Endothelial cell of umbilical vein (primary cell): ENCODE results near the gene DHRS12.

Source experiments
- EZH2 ChIP-seq: IDR thresholded peaks from 2 replicates; pipeline ENCODE4 v1.6.1; 2012; ENCODE audit warnings: borderline replicate concordance, low read depth, mild to moderate bottlenecking, moderate library complexity, low read length, inconsistent platforms; ENCODE audit not compliant: severe bottlenecking
- JUN ChIP-seq: IDR thresholded peaks from 2 replicates; pipeline ENCODE4 v1.6.1; 2011; ENCODE audit warnings: borderline replicate concordance, low read depth; ENCODE audit not compliant: insufficient read length, insufficient read depth
- MYC ChIP-seq: IDR thresholded peaks from one replicate; pipeline ENCODE4 v1.6.1; 2011; ENCODE audit warnings: mild to moderate bottlenecking, low read depth, low read length
- POLR2A ChIP-seq: IDR thresholded peaks from 2 replicates; pipeline ENCODE4 v1.6.1; 2012; ENCODE audit warnings: low read depth, mild to moderate bottlenecking, control low read depth, low read length
- POLR2AphosphoS5 ChIP-seq: IDR thresholded peaks from 2 replicates; pipeline ENCODE4 v1.6.1; 2012; ENCODE audit warnings: low read depth, mild to moderate bottlenecking, control low read depth, low read length, moderate library complexity; ENCODE audit not compliant: insufficient read depth
- TF ChIP-seq, protein P1 (sequence below), 2 donors: IDR thresholded peaks; 1 replicate in 1 of 2; 2 replicates in 1 of 2; pipeline ENCODE4 v1.5.1; 2011; ENCODE audit warnings: low read length in 2 of 2, mild to moderate bottlenecking in 2 of 2, moderate library complexity in 2 of 2, control low read depth in 1 of 2, inconsistent platforms in 1 of 2, low read depth in 1 of 2; ENCODE audit not compliant: insufficient read depth in 1 of 2; ENCODE audit errors: extremely low read depth in 1 of 2
- TF ChIP-seq, protein P2 (sequence below): IDR thresholded peaks from 2 replicates; pipeline ENCODE4 v1.6.1; 2011; ENCODE audit not compliant: insufficient read depth, insufficient read length

DNA sequence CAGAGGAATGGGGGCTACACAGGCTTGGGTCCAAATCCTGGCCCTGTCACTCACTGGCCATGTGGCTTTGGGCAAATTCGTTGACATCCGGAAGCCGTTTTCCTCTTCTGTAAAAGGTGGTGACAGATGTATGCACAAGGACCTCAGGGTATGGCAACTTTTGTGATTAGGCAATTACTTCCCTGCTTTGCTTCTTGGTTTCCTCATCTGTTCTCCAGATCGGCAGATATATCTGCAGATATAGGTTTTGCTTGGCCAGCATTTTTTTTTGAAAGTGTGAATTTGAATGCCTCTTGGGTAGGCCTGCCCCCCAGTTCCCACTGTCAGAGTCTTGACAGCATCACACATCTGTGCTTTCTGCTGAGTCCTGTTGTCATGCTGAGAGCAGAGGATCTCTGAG is 23.3 kb upstream of the DHRS12 start:
- TF ChIP-seq, protein P1, sequence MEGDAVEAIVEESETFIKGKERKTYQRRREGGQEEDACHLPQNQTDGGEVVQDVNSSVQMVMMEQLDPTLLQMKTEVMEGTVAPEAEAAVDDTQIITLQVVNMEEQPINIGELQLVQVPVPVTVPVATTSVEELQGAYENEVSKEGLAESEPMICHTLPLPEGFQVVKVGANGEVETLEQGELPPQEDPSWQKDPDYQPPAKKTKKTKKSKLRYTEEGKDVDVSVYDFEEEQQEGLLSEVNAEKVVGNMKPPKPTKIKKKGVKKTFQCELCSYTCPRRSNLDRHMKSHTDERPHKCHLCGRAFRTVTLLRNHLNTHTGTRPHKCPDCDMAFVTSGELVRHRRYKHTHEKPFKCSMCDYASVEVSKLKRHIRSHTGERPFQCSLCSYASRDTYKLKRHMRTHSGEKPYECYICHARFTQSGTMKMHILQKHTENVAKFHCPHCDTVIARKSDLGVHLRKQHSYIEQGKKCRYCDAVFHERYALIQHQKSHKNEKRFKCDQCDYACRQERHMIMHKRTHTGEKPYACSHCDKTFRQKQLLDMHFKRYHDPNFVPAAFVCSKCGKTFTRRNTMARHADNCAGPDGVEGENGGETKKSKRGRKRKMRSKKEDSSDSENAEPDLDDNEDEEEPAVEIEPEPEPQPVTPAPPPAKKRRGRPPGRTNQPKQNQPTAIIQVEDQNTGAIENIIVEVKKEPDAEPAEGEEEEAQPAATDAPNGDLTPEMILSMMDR (IDR thresholded peaks at IDR 0.05; ENCODE audit: extremely low read depth in 1 of 2, insufficient read depth in 1 of 2, low read depth in 1 of 2, low read length in 2 of 2), result no peak
- TF ChIP-seq POLR2A (no peak), POLR2AphosphoS5 (no peak), EZH2 (no peak), JUN (no peak), MYC (no peak)
- TF ChIP-seq, protein P2, sequence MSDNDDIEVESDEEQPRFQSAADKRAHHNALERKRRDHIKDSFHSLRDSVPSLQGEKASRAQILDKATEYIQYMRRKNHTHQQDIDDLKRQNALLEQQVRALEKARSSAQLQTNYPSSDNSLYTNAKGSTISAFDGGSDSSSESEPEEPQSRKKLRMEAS, result no peak
